Iris pigment epithelial cell (primary cell): ENCODE results near the gene POU2F2.

ENCODE experiments used
- DNase-seq: peaks from one replicate; pipeline ENCODE4 v3.0.0-alpha.2; 2011; ENCODE audit warnings: low read depth

The POU2F2 gene

DNA sequence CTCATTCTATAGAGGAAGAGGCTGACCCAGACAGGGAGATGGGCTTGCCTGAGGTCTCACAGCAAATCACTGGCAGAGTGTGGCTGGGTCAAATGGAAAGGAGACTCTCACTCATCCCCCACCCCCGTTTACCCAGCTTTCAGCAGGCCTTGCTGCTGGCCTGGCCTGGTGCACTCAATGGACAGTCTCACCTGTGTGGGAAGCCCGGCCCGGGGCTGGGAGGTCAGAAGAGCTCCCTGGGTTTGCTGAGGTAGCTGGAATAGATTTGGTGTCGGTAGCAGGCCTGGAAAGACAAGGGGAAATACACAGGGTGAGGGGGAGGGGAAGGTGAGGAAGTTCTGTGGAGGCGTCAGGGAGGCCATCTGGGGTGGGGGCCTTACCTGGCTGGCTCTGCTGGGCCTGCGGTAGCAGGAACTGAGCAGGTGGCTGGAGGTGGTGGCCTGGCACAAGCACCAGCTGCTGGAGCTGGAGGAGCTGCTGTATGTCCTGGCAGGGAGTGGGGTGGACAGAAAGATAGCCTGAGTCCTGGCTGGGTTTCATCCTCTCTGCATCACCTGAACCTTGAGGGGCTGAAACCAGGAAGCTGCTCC, 32.8 kb downstream of the POU2F2 start:
- DNase-seq: no peak

- no peak for DNase-seq
Observed at GRCh38 chr19:42098781-42099180, 33.5 kb downstream of the POU2F2 start.

DNA sequence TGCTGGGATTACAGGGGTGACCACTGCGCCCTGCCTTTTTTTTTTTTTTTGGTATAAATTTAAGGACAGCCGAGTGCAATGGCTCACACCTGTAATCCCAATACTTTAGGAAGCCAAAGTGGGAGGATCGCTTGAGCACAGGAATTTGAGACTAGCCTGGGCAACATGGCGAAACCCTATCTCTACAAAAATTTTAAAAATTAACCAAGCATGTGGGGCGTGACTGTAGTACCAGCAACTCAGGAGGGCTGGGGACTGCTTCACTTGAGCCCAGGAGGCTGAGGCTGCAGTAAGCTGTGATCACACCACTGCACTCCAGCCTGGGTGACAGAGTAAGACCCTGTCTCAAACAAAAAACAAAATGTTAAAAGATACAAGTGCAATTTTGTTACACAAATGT, 34.8 kb downstream of the POU2F2 start:
- DNase-seq: no peak

DNA sequence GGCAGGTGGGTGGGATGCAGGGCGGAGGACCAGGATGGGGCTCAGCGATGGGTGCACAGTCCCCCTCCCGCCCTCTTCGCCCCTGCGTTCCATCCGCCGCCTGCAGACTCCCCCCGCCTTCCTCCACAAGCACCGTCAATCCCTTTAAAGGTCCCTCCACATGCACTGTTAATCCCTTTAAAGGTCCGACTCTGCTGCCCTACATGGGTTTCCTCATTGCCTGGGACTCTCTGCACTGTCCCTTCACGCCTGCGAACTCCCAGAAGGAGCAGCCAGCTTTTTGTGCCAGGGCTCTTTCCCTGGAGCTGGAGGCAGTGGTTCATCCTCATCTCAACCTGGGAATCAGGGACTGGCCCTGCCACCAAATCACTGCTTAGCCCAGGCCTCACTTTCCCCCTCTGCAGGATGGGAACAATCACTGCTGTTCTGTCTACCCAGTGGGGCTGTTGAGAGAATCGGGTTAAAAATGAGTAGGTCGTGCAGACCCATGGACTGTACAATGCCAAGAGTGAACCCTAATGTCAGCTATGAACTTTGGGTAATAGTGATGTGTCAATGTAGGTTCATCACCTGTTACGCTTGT, 35.9 kb downstream of the POU2F2 start:
- no peak for DNase-seq

GRCh38 chr19:42095814-42096230, 36.4 kb downstream of the POU2F2 start:
- DNase-seq: no peak

- no peak for DNase-seq
Observed at GRCh38 chr19:42095142-42095813, 37.0 kb downstream of the POU2F2 start.

- no peak for DNase-seq
Observed at GRCh38 chr19:42093926-42094325, 38.3 kb downstream of the POU2F2 start.

GRCh38 chr19:42093505-42093904, 38.7 kb downstream of the POU2F2 start:
- DNase-seq: no peak

DNA sequence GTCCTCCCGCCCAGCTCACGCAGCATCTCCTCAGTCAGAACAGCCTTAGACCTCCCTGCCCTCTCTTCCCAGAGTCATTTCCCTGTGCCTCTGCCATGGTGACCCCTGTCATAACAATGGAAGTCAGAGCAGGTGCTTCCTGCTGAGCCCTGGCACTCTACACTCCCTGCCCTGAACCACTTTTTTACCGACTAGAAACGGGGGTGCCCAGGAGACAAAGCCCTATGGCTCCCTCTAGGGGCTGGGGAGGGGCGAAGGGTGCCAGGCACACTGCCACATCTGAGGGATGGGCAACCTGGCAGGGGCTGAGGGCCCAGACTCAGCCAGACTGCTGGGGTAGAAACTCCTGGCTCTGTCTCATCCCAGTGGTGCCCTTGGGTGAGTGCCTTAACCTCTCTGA, 39.9 kb downstream of the POU2F2 start:
- DNase-seq: no peak

GRCh38 chr19:42091742-42092141, 40.5 kb downstream of the POU2F2 start:
- peak; percentile 36 for DNase-seq

- DNase-seq: no peak
Observed at GRCh38 chr19:42091300-42091699, 40.9 kb downstream of the POU2F2 start.

- DNase-seq: no peak
Observed at GRCh38 chr19:42090672-42091071, 41.6 kb downstream of the POU2F2 start.

GRCh38 chr19:42089772-42090171, 42.5 kb downstream of the POU2F2 start:
- DNase-seq: no peak

GRCh38 chr19:42089191-42089750, 43.0 kb downstream of the POU2F2 start:
- DNase-seq: no peak

DNA sequence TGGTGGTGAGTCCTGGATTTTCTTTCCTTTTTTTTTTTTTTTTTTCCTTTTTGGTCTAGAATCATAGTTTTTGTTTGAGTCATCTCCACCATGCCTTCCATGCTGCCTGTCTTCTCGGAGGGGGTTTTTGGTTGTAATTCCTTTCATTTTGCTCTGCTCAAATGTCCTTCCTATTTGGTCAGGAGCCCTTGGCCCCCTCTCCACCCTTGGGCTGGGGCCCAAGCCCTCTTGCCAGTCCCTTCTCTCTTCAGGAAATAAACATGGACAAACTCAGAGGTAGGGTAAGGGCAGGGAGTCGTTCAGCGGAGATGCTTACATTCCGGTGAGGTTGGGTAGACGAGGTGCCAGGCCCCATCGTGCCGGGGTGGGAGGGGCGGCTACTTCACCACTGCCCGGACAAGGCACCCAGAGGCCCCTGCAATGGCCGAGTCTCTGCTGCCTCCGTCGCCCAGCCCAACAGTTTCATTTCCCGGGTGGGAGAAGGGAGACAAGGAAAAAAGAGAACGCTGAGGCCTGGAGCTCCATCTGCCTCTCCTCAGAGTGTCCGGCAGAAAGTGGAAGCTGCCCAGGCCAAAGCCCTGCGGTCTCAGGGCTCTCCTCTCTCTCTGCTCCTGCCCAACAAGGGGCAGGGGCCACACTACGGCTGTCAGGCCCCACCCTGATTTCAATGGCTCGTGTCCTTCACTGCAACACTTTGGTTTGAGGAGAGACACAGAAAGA, 43.6 kb downstream of the POU2F2 start:
- peak; percentile 83 for DNase-seq

DNA sequence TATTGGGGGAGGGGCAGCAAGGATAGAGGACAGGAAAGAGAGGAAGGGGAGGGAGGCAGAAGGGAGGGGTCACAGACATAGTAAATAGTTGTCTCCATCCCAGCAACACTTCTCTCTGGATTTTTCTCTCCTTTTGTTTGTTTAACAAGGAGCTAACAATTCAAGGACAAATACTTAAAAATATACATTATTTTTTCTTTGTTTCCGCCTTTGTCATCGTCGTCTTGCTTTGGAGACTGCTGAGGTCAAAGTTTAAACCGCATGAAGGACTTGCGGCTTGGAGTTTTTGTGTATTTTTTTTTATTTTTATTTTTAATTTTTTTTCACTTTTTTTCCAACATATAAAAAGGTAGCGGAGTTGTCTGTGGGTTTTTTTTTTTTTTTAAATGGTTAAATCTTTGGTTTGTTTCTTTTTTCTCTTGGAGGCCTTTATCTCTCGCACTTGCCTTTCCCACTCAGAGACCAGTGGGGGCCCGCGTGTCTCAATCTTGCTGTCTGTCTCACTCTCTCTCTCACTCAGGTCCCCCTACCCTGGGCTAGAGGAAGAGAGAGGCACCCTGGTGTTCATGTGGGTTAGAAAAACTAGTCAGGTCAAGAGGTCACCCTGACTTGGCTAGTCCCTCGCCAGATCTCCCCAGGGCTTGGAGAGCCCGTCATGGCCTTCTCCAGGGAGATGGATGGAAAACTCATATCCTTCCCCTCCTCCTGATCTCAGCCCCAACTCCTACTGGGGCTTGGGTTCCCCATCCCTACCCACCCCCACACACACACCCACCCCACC, 45.3 kb downstream of the POU2F2 start:
- DNase-seq: peak; percentile 36

DNA sequence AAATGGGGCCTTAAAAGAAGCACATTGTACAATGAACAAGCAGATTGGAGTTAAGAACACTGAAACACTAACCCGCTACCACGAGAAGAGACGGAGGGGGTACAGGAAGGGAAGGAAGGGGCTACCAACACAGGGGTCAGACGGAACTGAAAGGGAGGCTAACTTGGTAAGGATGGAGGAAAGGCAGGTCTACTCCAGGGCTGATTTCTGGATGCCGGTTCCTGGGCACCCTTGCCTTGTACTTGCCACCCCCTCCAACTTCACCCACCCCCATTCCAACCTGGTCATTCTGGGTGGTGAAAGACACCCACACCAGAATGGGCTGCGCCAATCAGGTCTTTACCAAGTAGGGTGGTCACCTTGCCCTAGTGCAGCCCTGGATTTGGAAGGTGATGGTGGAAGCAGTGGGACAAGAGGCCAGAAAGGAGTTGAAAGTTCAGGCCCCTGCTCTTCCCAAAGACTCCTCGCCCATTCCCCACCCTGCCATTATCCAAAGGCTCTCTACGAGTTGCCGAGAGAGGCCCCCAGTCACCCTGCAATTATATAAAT, 46.0 kb downstream of the POU2F2 start:
- DNase-seq: no peak

DNA sequence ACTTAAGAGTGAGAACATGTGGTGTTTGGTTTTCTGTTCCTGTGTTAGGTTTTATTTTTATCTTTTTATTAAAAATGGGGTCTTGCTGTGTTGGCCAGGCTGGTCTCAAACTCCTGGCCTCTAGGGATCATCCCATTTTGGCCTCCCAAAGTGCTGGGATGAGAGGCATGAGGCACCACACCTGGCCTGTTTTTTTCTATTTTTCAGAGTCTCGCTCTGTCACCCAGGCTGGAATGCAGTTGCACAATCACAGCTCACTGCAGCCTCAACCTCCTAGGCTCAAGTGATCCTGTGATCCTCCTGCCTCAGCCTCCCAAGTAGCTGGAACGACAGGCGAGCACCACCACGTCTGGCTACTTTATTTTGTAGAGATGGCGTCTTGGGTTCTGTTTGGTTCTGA, 48.7 kb downstream of the POU2F2 start:
- no peak for DNase-seq

DNA sequence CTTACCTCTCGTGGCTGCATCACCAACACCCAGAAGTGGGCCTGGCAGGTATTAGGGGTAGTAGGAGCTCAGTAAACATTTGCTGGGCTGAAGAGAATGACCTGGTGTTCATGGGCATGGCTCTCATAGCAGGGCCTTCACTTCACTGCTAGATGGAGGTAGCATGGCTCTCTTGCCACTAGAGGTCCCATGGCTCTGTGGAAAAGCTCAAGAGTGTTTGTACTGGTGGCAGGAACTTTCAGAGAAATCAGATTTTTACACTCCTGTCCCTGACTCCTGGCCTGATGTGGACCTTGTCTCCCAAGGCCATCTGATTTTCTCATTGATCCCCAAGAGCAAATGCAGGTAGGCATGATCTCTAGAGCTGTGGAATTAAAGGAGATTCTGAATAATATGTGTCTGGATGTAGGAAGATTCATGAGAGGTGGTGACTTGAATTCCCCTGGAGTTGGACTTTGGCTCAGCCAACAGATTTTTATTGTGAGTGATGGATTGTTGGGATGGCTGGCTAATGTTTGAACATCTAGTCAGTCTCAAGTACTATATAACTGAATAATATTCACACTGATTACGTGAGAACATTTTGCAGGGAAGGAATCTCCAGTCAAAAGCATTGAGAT, 50.6 kb downstream of the POU2F2 start:
- peak; percentile 70 for DNase-seq

- no peak for DNase-seq
Observed at GRCh38 chr19:42080764-42081375, 51.4 kb downstream of the POU2F2 start.
